Brain pericyte (primary cell): ENCODE data around the gene OR5M10.
"Not testable (repeated sequence)": the region's sequence is repeated elsewhere in the genome, so short reads cannot be mapped to it uniquely, and the experiment has no call there.

Experiments used
- DNase-seq: peaks from one replicate; pipeline ENCODE4 v3.0.0-alpha.2; 2012; ENCODE audit warnings: low read depth, low spot score

The OR5M10 gene

GRCh38 chr11:56577621-56578020 is at the start of gene OR5M10:
Gene OR5M10, minus strand, starts transcription at chr11:56577721. Its CDS starts 0 bp downstream, at chr11:56577721.
- no peak for DNase-seq

- DNase-seq = no peak
These were observed 48.4 kb upstream of the OR5M10 start for GRCh38 chr11:56625946-56626345.

DNA sequence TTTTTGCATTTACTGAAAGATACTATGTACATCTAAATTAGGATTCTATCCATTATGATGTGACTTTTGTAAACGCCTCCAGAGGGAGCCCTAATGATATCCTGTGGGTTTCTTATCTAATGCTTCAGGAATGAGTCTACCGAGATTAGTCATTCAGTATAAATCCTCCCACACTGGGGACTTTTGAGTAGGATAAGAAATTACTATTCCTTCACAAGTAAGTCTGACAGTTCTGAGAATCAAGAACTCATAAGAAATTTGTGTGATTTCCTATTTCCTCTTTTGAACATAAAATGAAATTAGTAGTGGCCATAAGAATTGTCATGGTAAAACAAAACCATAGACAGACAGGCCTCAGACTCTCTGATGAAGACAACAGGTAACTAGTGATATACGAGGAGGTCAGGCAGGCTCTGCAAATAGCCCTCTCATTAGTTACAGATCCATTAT is 47.2 kb upstream of the OR5M10 start:
- no peak for DNase-seq

GRCh38 chr11:56611174-56611573 is 33.7 kb upstream of the OR5M10 start:
- DNase-seq = no peak

- not testable (repeated sequence) for DNase-seq
These were observed 14.7 kb upstream of the OR5M10 start for GRCh38 chr11:56592088-56592717.

DNA sequence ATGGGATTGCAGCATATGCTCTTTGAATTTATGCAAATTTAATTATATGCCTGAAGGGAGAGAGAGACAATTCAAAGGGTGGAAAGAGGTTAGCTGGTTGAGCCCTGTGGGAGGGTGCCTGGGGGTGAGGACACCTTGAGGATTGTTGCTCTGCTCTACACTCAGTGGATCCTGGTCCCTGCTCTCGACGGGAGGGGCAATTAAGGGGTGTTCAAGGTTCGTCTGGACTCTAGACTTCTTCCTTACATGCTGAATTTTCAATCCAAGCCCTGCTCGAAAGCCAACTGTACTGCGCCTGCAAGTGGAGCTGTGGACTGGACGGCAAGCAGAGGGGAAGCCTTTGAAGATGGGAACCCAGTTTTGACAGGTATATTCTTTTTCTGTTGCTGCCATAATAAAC is 18.9 kb downstream of the OR5M10 start:
- no peak for DNase-seq

DNA sequence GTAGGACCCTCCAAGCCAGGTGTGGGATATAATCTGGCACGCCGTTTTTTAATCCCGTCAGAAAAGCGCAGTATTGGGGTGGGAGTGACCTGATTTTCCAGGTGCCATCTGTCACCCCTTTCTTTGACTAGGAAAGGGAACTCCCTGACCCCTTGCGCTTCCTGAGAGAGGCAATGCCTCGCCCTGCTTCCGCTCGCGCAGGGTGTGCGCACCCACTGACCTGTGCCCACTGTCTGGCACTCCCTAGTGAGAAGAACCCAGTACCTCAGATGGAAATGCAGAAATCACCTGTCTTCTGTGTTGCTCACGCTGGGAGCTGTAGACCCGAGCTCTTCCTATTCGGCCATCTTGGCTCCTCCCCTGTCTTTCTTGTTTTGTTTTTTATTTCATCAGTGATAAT is 22.8 kb downstream of the OR5M10 start:
- DNase-seq = not testable (repeated sequence)

- no peak for DNase-seq
These were observed 32.0 kb downstream of the OR5M10 start for GRCh38 chr11:56545531-56545930.

DNA sequence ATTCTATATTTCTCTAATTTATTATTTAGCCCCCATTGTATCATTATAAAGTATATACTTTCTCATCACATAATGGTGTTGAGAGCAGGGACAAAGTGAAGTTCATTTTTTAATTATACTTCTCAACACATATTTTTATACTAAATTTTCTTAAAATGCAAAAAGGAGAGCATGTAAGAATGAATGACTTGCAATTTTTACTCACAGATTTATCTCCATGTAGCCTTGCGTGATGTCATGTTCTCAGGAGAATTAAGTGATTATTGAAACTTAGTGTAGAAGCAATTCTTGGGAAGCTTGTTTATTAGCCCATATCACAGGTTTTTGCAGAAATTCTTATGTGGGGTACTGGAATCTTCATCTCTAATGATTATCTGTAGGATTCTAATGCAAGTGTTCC is 33.8 kb downstream of the OR5M10 start:
- DNase-seq = no peak

DNA sequence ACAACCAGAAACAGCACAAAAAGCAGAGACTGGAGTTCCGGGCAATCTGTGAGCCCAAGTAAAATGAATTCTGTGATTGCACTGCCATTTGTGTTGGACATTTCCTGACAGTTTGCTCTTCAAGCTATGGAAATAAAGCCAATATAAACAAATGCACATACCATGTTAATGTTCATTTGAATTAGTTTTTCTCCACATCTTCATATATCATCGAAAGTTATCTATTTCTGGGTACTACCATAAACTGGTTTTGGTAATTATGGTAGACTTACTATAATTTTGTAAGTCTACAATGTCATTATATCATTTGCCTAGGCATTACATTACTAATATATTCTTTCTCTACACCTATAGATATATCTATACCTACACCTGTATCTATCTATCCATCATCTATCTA is 34.4 kb downstream of the OR5M10 start, which contains the start of gene OR5M11:
Gene OR5M11 (minus strand): TSS at position 101 of the 400 bp plus-strand sequence. CDS start 0 bp downstream, at position 101.
- no peak for DNase-seq

DNA sequence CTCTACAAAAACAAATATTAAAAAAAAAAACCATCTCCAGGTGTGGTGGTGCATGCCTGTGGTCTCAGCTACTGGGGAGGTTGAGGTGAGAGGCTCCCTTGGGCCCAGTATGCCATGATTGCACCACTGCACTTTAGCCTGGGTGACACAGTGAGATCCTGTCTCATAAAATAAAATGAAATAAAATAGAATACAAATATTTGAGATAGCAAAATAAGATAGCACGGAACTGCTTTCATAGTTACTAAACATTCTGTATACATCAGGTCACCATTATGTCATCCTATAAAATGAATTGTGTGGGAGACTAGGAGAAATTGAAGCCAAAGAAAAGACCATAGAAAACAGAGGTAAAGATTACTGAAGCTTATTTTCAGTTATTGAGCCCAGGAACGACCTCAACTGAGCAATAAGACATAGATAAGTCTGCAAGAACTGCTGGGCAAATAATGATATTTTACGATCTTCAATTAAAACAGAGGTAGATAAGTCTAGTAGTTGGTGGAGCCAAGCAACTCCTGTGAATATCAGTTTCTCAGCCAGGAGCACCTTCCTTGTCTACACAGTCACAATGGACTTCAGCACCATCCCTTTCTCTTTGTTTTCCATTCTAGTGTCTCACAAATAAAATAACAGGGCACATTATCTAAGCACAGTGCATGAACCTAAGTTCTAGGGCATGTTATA is 44.3 kb downstream of the OR5M10 start:
- DNase-seq = no peak

DNA sequence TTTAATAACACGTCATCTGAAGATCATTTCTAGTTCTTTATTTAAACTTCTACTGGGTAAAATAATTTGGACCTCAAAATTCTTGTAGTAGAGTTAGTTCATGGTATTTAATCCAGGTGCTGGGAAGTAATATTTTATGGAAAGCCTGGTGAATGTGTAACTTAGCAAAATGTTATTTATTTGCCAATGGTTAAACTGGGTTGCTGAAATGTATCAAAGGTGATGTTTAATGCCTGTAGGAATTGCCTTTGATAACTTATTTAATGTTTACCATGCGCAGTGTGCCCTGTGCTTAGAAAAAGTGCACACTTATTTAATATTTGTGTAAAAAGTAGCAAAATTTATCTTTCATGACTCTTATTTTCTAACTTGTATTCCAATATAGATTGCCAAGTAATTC is 45.7 kb downstream of the OR5M10 start:
- DNase-seq = no peak
